Measurements from ENCODE around the gene PCDH15. TPM values are rescaled to one million over a fixed set of nuclear protein-coding genes. Genes with fewer than 3 reads are reported as not detected.

The PCDH15 gene
- polyA plus RNA-seq, 3 donors, result 3.3 to 9.8 (median 5.5) TPM

- no peak for DNase-seq
Measured at GRCh38 chr10:54130394-54130793, 670.6 kb downstream of the PCDH15 start.

GRCh38 chr10:54125098-54125747 lies 675.8 kb downstream of the PCDH15 start:
- DNase-seq, result no peak

- DNase-seq, result no peak
Measured at GRCh38 chr10:54124209-54124885, 676.7 kb downstream of the PCDH15 start.

GRCh38 chr10:54120806-54121205 lies 680.2 kb downstream of the PCDH15 start:
- no peak for DNase-seq

GRCh38 chr10:54108961-54109360 lies 692.1 kb downstream of the PCDH15 start:
- DNase-seq, result no peak

- no peak for DNase-seq
Measured at GRCh38 chr10:54096892-54097291, 704.1 kb downstream of the PCDH15 start.

- DNase-seq, result no peak
Measured at GRCh38 chr10:54094321-54094720, 706.7 kb downstream of the PCDH15 start.

GRCh38 chr10:54091237-54091636 lies 709.8 kb downstream of the PCDH15 start:
- DNase-seq, result no peak

GRCh38 chr10:54081950-54082349 lies 719.1 kb downstream of the PCDH15 start:
- DNase-seq, result no peak

- DNase-seq, result no peak
Measured at GRCh38 chr10:54067361-54067760, 733.7 kb downstream of the PCDH15 start.

GRCh38 chr10:54066646-54067045 lies 734.4 kb downstream of the PCDH15 start:
- DNase-seq, result no peak

GRCh38 chr10:54065106-54065505 lies 735.9 kb downstream of the PCDH15 start:
- no peak for DNase-seq

- no peak for DNase-seq
Measured at GRCh38 chr10:54064215-54064614, 736.8 kb downstream of the PCDH15 start.

GRCh38 chr10:54063514-54063913 lies 737.5 kb downstream of the PCDH15 start:
- DNase-seq, result no peak

- no peak for DNase-seq
Measured at GRCh38 chr10:54060572-54060971, 740.5 kb downstream of the PCDH15 start.

GRCh38 chr10:54057357-54057756 lies 743.7 kb downstream of the PCDH15 start:
- no peak for DNase-seq

GRCh38 chr10:54026340-54026739 lies 774.7 kb downstream of the PCDH15 start:
- DNase-seq, result no peak

GRCh38 chr10:54011117-54011516 lies 789.9 kb downstream of the PCDH15 start:
- DNase-seq, result no peak

GRCh38 chr10:54010337-54010933 lies 790.6 kb downstream of the PCDH15 start:
- DNase-seq, result no peak

GRCh38 chr10:54009672-54010071 lies 791.4 kb downstream of the PCDH15 start:
- no peak for DNase-seq

GRCh38 chr10:54002077-54002476 lies 799.0 kb downstream of the PCDH15 start:
- no peak for DNase-seq

GRCh38 chr10:53997953-53998352 lies 803.1 kb downstream of the PCDH15 start:
- DNase-seq, result peak; percentile 12

GRCh38 chr10:53990799-53991238 lies 810.2 kb downstream of the PCDH15 start:
- no peak for DNase-seq

All from renal pelvis (tissue), 4 donors.